Liver (tissue), 9 donors: Measurements from ENCODE around the gene PLVAP. TPM values are rescaled to one million over a fixed set of nuclear protein-coding genes. Genes with fewer than 3 reads are reported as not detected.

Experiments used
- DNase-seq: peaks from one replicate; pipeline ENCODE4 v3.0.0-alpha.2; 2017; ENCODE audit warnings: low spot score
- H3K27ac ChIP-seq, 2 donors: one replicate each; pipeline ENCODE4 v1.7.0; 2013; ENCODE audit warnings: inconsistent platforms in 2 of 2, low read length in 2 of 2, control low read depth in 1 of 2, low read depth in 1 of 2, mild to moderate bottlenecking in 1 of 2
- H3K27me3 ChIP-seq, 4 donors: one replicate each; pipeline versions ENCODE4 v1.6.1 to v1.7.0; 2013; ENCODE audit warnings: low read length in 3 of 4, inconsistent platforms in 1 of 4, mild to moderate bottlenecking in 1 of 4, moderate library complexity in 1 of 4; ENCODE audit not compliant: control insufficient read depth in 4 of 4, insufficient read depth in 4 of 4
- H3K36me3 ChIP-seq, 4 donors: one replicate each; pipeline versions ENCODE4 v1.6.1 to v1.7.0; 2013; ENCODE audit warnings: low read length in 3 of 4, mild to moderate bottlenecking in 3 of 4, low read depth in 1 of 4, moderate library complexity in 1 of 4; ENCODE audit not compliant: control insufficient read depth in 4 of 4, insufficient read depth in 3 of 4
- H3K4me1 ChIP-seq, 4 donors: one replicate each; pipeline versions ENCODE4 v1.6.1 to v1.7.0; 2013; ENCODE audit warnings: low read length in 3 of 4, mild to moderate bottlenecking in 3 of 4, moderate library complexity in 1 of 4; ENCODE audit not compliant: control insufficient read depth in 4 of 4, insufficient read depth in 4 of 4
- H3K4me3 ChIP-seq, 3 donors: one replicate each; pipeline versions ENCODE4 v1.6.1 to v1.7.0; 2013; ENCODE audit warnings: low read length in 3 of 3, control low read depth in 1 of 3, low read depth in 1 of 3, mild to moderate bottlenecking in 1 of 3
- H3K9ac ChIP-seq, 2 donors: one replicate each; pipeline ENCODE4 v1.7.0; 2013; ENCODE audit warnings: low read length in 2 of 2, mild to moderate bottlenecking in 2 of 2, moderate library complexity in 2 of 2, control low read depth in 1 of 2, low read depth in 1 of 2
- H3K9me3 ChIP-seq, 4 donors: one replicate each; pipeline versions ENCODE4 v1.6.1 to v1.7.0; 2013; ENCODE audit warnings: low read length in 3 of 4; ENCODE audit not compliant: control insufficient read depth in 4 of 4
- CTCF ChIP-seq: fragments of 150-350 bp; IDR thresholded peaks from 2 replicates; pipeline ENCODE4 v1.5.1; 2017; ENCODE audit warnings: improper control_type of control experiment, low read depth, low read length; ENCODE audit not compliant: missing input control
- EGR1 ChIP-seq, 2 donors: IDR thresholded peaks; 2 replicates each; pipeline ENCODE4 v1.6.1; 2016 to 2018; ENCODE audit warnings: antibody characterized with exemption in 2 of 2, low read depth in 2 of 2
- GABPA ChIP-seq, 2 donors: IDR thresholded peaks in 1 of 2; conservative IDR thresholded peaks in 1 of 2; 2 replicates each; pipeline ENCODE4 v1.6.1; 2016; ENCODE audit warnings: antibody characterized with exemption in 2 of 2, mild to moderate bottlenecking in 1 of 2, moderate library complexity in 1 of 2
- HNF4A ChIP-seq, 2 donors: conservative IDR thresholded peaks; 2 replicates each; pipeline ENCODE4 v1.6.1; 2016; ENCODE audit warnings: antibody characterized with exemption in 2 of 2, mild to moderate bottlenecking in 2 of 2
- HNF4G ChIP-seq: IDR thresholded peaks from 2 replicates; pipeline ENCODE4 v1.6.1; 2016; ENCODE audit warnings: antibody characterized with exemption
- JUND ChIP-seq, 2 donors: IDR thresholded peaks; 2 replicates each; pipeline ENCODE4 v1.6.1; 2016; ENCODE audit warnings: antibody characterized with exemption in 2 of 2
- NR2F2 ChIP-seq: IDR thresholded peaks from 2 replicates; pipeline ENCODE4 v1.6.1; 2016; ENCODE audit warnings: antibody characterized with exemption
- RAD21 ChIP-seq, 2 donors: IDR thresholded peaks; 2 replicates each; pipeline ENCODE4 v1.6.1; 2016; ENCODE audit warnings: antibody characterized with exemption in 2 of 2, mild to moderate bottlenecking in 2 of 2
- RXRA ChIP-seq, 2 donors: IDR thresholded peaks; 2 replicates each; pipeline ENCODE4 v1.6.1; 2017 to 2018; ENCODE audit warnings: antibody characterized with exemption in 2 of 2, mild to moderate bottlenecking in 1 of 2
- TAF1 ChIP-seq: conservative IDR thresholded peaks from 2 replicates; pipeline ENCODE4 v1.6.1; 2016; ENCODE audit warnings: antibody characterized with exemption, mild to moderate bottlenecking
- ZBTB33 ChIP-seq: IDR thresholded peaks from 2 replicates; pipeline ENCODE4 v1.6.1; 2016; ENCODE audit warnings: antibody characterized with exemption
- WGBS: extraction: QIAGEN DNeasy Blood & Tissue Kit; methylation state at CpG from one replicate; pipeline ENCODE4 v1.1.7; 2013; 5-methylcytosine and 5-hydroxymethylcytosine counted together
- polyA plus RNA-seq, 2 donors: library from polyadenylated mRNA; stranded (reverse) in 1 of 2; unstranded in 1 of 2; fragments of 200-250 nt in 1 of 2; fragments of >200 nt in 1 of 2; fragmentation: Nextera tagmentation in 1 of 2; extraction: Ambion mirVana in 1 of 2; gene quantifications; one replicate each; pipeline versions ENCODE4 v1.2.1 to v1.2.3, GENCODE V29; 2013 to 2015
- total RNA-seq, 2 donors: library from RNA; depleted of rRNA; stranded (reverse); fragments of >200 nt; gene quantifications; one replicate each; pipeline ENCODE4 v1.2.3, GENCODE V29; 2014
- TF ChIP-seq, protein P1 (sequence below): IDR thresholded peaks from 2 replicates; pipeline ENCODE4 v1.6.1; 2016; ENCODE audit warnings: antibody characterized with exemption
- TF ChIP-seq, protein P2 (sequence below): IDR thresholded peaks from 2 replicates; pipeline ENCODE4 v1.6.1; 2016; ENCODE audit warnings: antibody characterized with exemption
- TF ChIP-seq, protein P3 (sequence below): IDR thresholded peaks from 2 replicates; pipeline ENCODE4 v1.6.1; 2016; ENCODE audit warnings: antibody characterized with exemption, mild to moderate bottlenecking
- donor health status: healthy.
- donor health status: healthy.
- donor health status: healthy.
- donor health status: healthy.
- donor health status: healthy.

The PLVAP gene
- total and polyA plus RNA-seq, 4 donors: 4.2 to 11.8 (median 8.6) TPM

GRCh38 chr19:17319473-17320238 lies 57.5 kb downstream of the PLVAP start:
- Histone ChIP-seq H3K4me3 (no peak overlapping the region), H3K36me3 (peaks cover 19 to 37% (median 22%) of the 10 kb centered on the region in 4 donors), H3K4me1 (no peaks in the 10 kb centered on the region), H3K27me3 (no peaks in the 10 kb centered on the region), H3K27ac (no peak overlapping the region), H3K9ac (no peak overlapping the region), H3K9me3 (no peaks in the 10 kb centered on the region)
- TF ChIP-seq, protein P1, sequence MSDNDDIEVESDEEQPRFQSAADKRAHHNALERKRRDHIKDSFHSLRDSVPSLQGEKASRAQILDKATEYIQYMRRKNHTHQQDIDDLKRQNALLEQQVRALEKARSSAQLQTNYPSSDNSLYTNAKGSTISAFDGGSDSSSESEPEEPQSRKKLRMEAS: no peak
- TF ChIP-seq GABPA (IDR thresholded peaks at IDR 0.05 in 1 of 2, conservative IDR thresholded peaks at IDR 0.05 in 1 of 2) (no peak), RXRA (IDR thresholded peaks at IDR 0.05) (no peak), RAD21 (IDR thresholded peaks at IDR 0.05) (no peak), CTCF (no peak), NR2F2 (no peak), EGR1 (IDR thresholded peaks at IDR 0.05; ENCODE audit: low read depth in 2 of 2) (no peak), ZBTB33 (no peak), HNF4A (conservative IDR thresholded peaks at IDR 0.05) (no peak), JUND (IDR thresholded peaks at IDR 0.05) (no peak), HNF4G (no peak), TAF1 (no peak)
- TF ChIP-seq, protein P2, sequence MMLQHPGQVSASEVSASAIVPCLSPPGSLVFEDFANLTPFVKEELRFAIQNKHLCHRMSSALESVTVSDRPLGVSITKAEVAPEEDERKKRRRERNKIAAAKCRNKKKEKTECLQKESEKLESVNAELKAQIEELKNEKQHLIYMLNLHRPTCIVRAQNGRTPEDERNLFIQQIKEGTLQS: no peak
- DNase-seq: no peak
- WGBS: 96% methylated on average over 40 of the region's 40 CpGs

DNA sequence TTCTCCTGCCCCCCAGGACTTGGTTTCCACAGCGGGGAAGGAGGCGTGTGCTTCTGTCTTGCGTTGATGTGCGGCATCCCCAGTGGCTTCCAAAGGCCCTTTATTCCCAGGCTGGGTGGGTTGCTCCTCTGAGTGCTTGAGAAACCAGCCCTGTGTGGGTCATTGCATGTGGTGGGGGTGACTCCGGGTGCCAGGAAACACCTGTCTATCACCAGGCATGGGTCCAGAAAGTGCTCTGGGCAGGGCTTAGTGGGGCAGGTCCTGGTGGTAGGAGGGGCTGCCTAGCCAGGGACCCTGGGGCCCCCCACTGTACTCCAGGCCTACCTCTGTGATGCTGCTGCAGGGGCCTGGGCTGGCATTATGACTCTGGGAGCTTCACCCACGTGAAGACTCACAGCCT lies 58.2 kb downstream of the PLVAP start:
- H3K36me3 ChIP-seq: peaks cover 22 to 44% (median 28%) of the 10 kb centered on the region in 4 donors
- no peak overlapping the region for H3K9ac ChIP-seq
- TF ChIP-seq, protein P3, sequence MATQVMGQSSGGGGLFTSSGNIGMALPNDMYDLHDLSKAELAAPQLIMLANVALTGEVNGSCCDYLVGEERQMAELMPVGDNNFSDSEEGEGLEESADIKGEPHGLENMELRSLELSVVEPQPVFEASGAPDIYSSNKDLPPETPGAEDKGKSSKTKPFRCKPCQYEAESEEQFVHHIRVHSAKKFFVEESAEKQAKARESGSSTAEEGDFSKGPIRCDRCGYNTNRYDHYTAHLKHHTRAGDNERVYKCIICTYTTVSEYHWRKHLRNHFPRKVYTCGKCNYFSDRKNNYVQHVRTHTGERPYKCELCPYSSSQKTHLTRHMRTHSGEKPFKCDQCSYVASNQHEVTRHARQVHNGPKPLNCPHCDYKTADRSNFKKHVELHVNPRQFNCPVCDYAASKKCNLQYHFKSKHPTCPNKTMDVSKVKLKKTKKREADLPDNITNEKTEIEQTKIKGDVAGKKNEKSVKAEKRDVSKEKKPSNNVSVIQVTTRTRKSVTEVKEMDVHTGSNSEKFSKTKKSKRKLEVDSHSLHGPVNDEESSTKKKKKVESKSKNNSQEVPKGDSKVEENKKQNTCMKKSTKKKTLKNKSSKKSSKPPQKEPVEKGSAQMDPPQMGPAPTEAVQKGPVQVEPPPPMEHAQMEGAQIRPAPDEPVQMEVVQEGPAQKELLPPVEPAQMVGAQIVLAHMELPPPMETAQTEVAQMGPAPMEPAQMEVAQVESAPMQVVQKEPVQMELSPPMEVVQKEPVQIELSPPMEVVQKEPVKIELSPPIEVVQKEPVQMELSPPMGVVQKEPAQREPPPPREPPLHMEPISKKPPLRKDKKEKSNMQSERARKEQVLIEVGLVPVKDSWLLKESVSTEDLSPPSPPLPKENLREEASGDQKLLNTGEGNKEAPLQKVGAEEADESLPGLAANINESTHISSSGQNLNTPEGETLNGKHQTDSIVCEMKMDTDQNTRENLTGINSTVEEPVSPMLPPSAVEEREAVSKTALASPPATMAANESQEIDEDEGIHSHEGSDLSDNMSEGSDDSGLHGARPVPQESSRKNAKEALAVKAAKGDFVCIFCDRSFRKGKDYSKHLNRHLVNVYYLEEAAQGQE: no peak
- TF ChIP-seq EGR1 (IDR thresholded peaks at IDR 0.05; ENCODE audit: low read depth in 2 of 2) (no peak), ZBTB33 (no peak)
- no peaks in the 10 kb centered on the region for H3K4me1 ChIP-seq
- no peak for DNase-seq
- H3K4me3 ChIP-seq: no peak overlapping the region
- 85% methylated on average over 6 of the region's 6 CpGs for WGBS
- H3K27me3 ChIP-seq: no peaks in the 10 kb centered on the region
- H3K9me3 ChIP-seq: no peaks in the 10 kb centered on the region
- H3K27ac ChIP-seq: no peak overlapping the region
